DND-41 (cell line): Measurements from ENCODE around the gene SORL1-AS1.

Experiments used
- CTCF ChIP-seq: IDR thresholded peaks from 2 replicates; pipeline ENCODE4 v1.5.1; 2012; ENCODE audit warnings: borderline replicate concordance, low read length, moderate library complexity, mild to moderate bottlenecking; ENCODE audit not compliant: poor library complexity, severe bottlenecking; ENCODE audit errors: extremely low read depth
- EZH2 ChIP-seq: IDR thresholded peaks from 3 replicates; pipeline ENCODE4 v1.6.1; 2012; ENCODE audit warnings: borderline replicate concordance, low read depth, mild to moderate bottlenecking, moderate library complexity, low read length, inconsistent platforms; ENCODE audit not compliant: severe bottlenecking

GRCh38 chr11:121467965-121468364, 15.2 kb upstream of the SORL1-AS1 start:
- TF ChIP-seq CTCF (no peak), EZH2 (no peak)
